ENCODE data around the gene RANBP10. TPM values are rescaled to one million over a fixed set of nuclear protein-coding genes. Genes with fewer than 3 reads are reported as not detected.

RANBP10 gene
- total and polyA plus RNA-seq, 2 of the 13 experiments (the other 11 are each of a cell fraction or from before 2014, with no cell fraction given) = 9.2 to 22.7 TPM

DNA sequence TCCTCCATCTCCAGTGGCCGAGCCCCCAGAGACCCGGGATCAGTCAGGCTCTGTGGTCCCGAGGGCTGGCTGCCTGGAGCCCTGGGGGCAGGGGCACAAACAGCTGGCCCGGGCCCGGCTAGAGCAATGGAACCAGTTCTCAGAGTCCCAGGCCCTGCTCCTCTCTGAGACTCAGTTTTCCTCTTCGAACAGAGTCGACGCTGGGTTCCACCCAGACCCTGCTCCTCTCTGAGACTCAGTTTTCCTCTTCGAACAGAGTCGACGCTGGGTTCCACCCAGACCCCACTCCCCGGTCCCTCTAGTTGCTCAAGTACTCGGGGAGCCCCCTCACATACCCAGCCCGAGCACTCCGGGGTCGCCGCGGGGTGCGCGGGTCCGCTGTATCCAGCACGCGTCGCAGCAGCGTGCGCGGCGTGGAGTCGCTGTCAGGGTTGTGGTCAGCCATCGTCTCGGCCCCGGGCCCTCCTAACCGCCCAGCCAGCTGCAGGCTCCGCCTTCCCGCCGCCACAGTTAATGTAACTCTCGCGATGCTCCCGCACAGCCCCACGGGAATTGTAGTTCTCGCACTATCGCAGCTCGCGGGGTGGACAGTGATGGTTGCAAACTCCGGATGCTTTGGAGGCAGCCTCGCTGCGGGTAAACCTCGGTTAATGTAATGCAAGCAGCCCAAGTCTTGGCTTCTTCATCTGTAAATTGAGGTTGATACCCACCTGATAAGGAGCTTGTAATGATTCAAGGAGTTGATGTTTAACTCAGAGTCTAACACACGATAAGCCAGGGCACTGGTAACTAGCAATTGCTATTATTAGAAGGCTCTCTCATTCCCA is 27.3 kb upstream of the RANBP10 start (continued):
- TF ChIP-seq ZNF17 (CRISPR knock-in tag; IDR thresholded peaks at IDR 0.05) = peak; percentile 71; the same call in 1 of the 2 replicates
- TF ChIP-seq, protein P1, sequence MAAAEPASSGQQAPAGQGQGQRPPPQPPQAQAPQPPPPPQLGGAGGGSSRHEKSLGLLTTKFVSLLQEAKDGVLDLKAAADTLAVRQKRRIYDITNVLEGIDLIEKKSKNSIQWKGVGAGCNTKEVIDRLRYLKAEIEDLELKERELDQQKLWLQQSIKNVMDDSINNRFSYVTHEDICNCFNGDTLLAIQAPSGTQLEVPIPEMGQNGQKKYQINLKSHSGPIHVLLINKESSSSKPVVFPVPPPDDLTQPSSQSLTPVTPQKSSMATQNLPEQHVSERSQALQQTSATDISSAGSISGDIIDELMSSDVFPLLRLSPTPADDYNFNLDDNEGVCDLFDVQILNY (CRISPR knock-in tag; conservative IDR thresholded peaks at IDR 0.05) = peak; percentile 96
- peak; percentile 96; the same call in 1 of the 2 replicates for TF ChIP-seq MZF1 (CRISPR knock-in tag; IDR thresholded peaks at IDR 0.05; ENCODE audit: borderline replicate concordance)
- peak; percentile 66; the same call in 1 of the 2 replicates for TF ChIP-seq TSC22D2 (CRISPR knock-in tag; IDR thresholded peaks at IDR 0.05; ENCODE audit: borderline replicate concordance)
- peak; percentile 93; the same call in 1 of the 2 replicates for TF ChIP-seq NFKB2 (CRISPR knock-in tag; IDR thresholded peaks at IDR 0.05; ENCODE audit: borderline replicate concordance)
- peak; percentile 93 for TF ChIP-seq TAF1 (CRISPR knock-in tag; IDR thresholded peaks at IDR 0.05)
- no peak for TF ChIP-seq HNF4G (IDR thresholded peaks at IDR 0.05; ENCODE audit: borderline replicate concordance, low read depth, low read length)
- no peak; the same call in 1 of the 2 replicates for TF ChIP-seq HNF4G (CRISPR knock-in tag; IDR thresholded peaks at IDR 0.05; ENCODE audit: borderline replicate concordance, low read depth)
- peak; percentile 64; the same call in 1 of the 2 replicates for TF ChIP-seq ZNF678 (CRISPR knock-in tag; IDR thresholded peaks at IDR 0.05)
- peak; percentile 97 for TF ChIP-seq SNAPC2 (CRISPR knock-in tag; IDR thresholded peaks at IDR 0.05)
- TF ChIP-seq, protein P2, sequence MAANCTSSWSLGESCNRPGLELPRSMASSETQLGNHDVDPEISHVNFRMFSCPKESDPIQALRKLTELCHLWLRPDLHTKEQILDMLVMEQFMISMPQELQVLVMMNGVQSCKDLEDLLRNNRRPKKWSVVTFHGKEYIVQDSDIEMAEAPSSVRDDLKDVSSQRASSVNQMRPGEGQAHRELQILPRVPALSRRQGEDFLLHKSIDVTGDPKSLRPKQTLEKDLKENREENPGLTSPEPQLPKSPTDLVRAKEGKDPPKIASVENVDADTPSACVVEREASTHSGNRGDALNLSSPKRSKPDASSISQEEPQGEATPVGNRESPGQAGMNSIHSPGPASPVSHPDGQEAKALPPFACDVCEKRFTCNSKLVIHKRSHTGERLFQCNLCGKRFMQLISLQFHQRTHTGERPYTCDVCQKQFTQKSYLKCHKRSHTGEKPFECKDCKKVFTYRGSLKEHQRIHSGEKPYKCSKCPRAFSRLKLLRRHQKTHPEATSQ (CRISPR knock-in tag; IDR thresholded peaks at IDR 0.05; ENCODE audit: borderline replicate concordance) = 0 out of 2 replicates have a peak, but pooled peaks have one; percentile 53
- peak; percentile 92; the same call in 1 of the 2 replicates for TF ChIP-seq ZNF816 (CRISPR knock-in tag; IDR thresholded peaks at IDR 0.05; ENCODE audit: borderline replicate concordance)
- TF ChIP-seq NR2F6 (IDR thresholded peaks at IDR 0.05) = no peak
- TF ChIP-seq NR2F6 (CRISPR knock-in tag; IDR thresholded peaks at IDR 0.05) = no peak
- peak; percentile 84 for TF ChIP-seq ZNF709 (CRISPR knock-in tag; IDR thresholded peaks at IDR 0.05)
- TF ChIP-seq YEATS2 (CRISPR knock-in tag; IDR thresholded peaks at IDR 0.05; ENCODE audit: borderline replicate concordance) = peak; percentile 94
- TF ChIP-seq, protein P3, sequence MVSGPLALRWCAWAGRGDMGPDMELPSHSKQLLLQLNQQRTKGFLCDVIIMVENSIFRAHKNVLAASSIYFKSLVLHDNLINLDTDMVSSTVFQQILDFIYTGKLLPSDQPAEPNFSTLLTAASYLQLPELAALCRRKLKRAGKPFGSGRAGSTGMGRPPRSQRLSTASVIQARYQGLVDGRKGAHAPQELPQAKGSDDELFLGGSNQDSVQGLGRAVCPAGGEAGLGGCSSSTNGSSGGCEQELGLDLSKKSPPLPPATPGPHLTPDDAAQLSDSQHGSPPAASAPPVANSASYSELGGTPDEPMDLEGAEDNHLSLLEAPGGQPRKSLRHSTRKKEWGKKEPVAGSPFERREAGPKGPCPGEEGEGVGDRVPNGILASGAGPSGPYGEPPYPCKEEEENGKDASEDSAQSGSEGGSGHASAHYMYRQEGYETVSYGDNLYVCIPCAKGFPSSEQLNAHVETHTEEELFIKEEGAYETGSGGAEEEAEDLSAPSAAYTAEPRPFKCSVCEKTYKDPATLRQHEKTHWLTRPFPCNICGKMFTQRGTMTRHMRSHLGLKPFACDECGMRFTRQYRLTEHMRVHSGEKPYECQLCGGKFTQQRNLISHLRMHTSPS (CRISPR knock-in tag; IDR thresholded peaks at IDR 0.05; ENCODE audit: low read depth) = no peak
- TF ChIP-seq, protein P4, sequence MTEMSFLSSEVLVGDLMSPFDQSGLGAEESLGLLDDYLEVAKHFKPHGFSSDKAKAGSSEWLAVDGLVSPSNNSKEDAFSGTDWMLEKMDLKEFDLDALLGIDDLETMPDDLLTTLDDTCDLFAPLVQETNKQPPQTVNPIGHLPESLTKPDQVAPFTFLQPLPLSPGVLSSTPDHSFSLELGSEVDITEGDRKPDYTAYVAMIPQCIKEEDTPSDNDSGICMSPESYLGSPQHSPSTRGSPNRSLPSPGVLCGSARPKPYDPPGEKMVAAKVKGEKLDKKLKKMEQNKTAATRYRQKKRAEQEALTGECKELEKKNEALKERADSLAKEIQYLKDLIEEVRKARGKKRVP (CRISPR knock-in tag; IDR thresholded peaks at IDR 0.05) = peak in 1 of 2 experiments; percentile 81; a peak in 2 of 4 replicates
- peak; percentile 80; the same call in 1 of the 2 replicates for TF ChIP-seq ZNF256 (CRISPR knock-in tag; conservative IDR thresholded peaks at IDR 0.05)
- peak; percentile 89 for TF ChIP-seq KMT2B (CRISPR knock-in tag; IDR thresholded peaks at IDR 0.05)
- TF ChIP-seq ZNF792 (CRISPR knock-in tag; IDR thresholded peaks at IDR 0.05) = peak; percentile 76
- TF ChIP-seq, protein P5, sequence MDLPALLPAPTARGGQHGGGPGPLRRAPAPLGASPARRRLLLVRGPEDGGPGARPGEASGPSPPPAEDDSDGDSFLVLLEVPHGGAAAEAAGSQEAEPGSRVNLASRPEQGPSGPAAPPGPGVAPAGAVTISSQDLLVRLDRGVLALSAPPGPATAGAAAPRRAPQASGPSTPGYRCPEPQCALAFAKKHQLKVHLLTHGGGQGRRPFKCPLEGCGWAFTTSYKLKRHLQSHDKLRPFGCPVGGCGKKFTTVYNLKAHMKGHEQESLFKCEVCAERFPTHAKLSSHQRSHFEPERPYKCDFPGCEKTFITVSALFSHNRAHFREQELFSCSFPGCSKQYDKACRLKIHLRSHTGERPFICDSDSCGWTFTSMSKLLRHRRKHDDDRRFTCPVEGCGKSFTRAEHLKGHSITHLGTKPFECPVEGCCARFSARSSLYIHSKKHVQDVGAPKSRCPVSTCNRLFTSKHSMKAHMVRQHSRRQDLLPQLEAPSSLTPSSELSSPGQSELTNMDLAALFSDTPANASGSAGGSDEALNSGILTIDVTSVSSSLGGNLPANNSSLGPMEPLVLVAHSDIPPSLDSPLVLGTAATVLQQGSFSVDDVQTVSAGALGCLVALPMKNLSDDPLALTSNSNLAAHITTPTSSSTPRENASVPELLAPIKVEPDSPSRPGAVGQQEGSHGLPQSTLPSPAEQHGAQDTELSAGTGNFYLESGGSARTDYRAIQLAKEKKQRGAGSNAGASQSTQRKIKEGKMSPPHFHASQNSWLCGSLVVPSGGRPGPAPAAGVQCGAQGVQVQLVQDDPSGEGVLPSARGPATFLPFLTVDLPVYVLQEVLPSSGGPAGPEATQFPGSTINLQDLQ (CRISPR knock-in tag; IDR thresholded peaks at IDR 0.05) = no peak; the same call in 1 of the 2 replicates

Measured in HepG2 (cell line).